Karpas-422 (cell line): ENCODE measurements around the gene GJB5. TPM values are rescaled to one million over a fixed set of nuclear protein-coding genes. Genes with fewer than 3 reads are reported as not detected.

ENCODE experiments used
- DNase-seq: peaks from one replicate; pipeline ENCODE4 v3.0.0-alpha.2; 2015
- H2AFZ ChIP-seq: fragments of 200-600 bp; sonication (generic); 2 replicates; pipeline ENCODE4 v1.6.1; 2014; ENCODE audit warnings: antibody characterized with exemption, low read length, mixed read lengths
- H3K27ac ChIP-seq: fragments of 200-600 bp; sonication (generic); 2 replicates; pipeline ENCODE4 v1.5.1; 2014; ENCODE audit warnings: mild to moderate bottlenecking, low read length, moderate library complexity
- H3K27me3 ChIP-seq: fragments of 200-600 bp; sonication (generic); 2 replicates; pipeline ENCODE4 v1.6.1; 2014; ENCODE audit warnings: low read length, mixed read lengths
- H3K36me3 ChIP-seq: fragments of 200-600 bp; sonication (generic); 2 replicates; pipeline ENCODE4 v1.6.1; 2014; ENCODE audit warnings: low read length, mixed read lengths; ENCODE audit not compliant: insufficient read depth
- H3K4me1 ChIP-seq: fragments of 200-600 bp; sonication (generic); 2 replicates; pipeline ENCODE4 v1.6.1; 2014; ENCODE audit warnings: mild to moderate bottlenecking, low read length, mixed read lengths
- H3K4me2 ChIP-seq: fragments of 200-600 bp; sonication (generic); 2 replicates; pipeline ENCODE4 v1.6.1; 2014; ENCODE audit warnings: low read length, low read depth, mild to moderate bottlenecking; ENCODE audit not compliant: poor library complexity, severe bottlenecking
- H3K4me3 ChIP-seq: fragments of 200-600 bp; sonication (generic); 2 replicates; pipeline ENCODE4 v1.5.1; 2014; ENCODE audit warnings: mild to moderate bottlenecking, antibody characterized with exemption, low read length, mixed read lengths
- H3K79me2 ChIP-seq: fragments of 200-600 bp; sonication (generic); 2 replicates; pipeline ENCODE4 v1.6.1; 2014; ENCODE audit warnings: mild to moderate bottlenecking, low read length, mixed read lengths
- H3K9ac ChIP-seq: fragments of 200-600 bp; sonication (generic); 2 replicates; pipeline ENCODE4 v1.6.0; 2014; ENCODE audit warnings: low read length
- H3K9me2 ChIP-seq: fragments of 200-600 bp; sonication (generic), shearing (Covaris generic); replicated peaks from 2 replicates; pipeline ENCODE4 v1.6.0; 2014; ENCODE audit warnings: mild to moderate bottlenecking, low read length, moderate library complexity; ENCODE audit not compliant: insufficient read depth
- H3K9me3 ChIP-seq: fragments of 300-700, 200-600 bp; sonication (generic); 2 replicates; pipeline ENCODE4 v1.6.1; 2014; ENCODE audit warnings: low read length, mixed read lengths
- H4K20me1 ChIP-seq: fragments of 200-600 bp; sonication (generic); 2 replicates; pipeline ENCODE4 v1.6.1; 2014; ENCODE audit warnings: mild to moderate bottlenecking, antibody characterized with exemption, low read length, low read depth; ENCODE audit not compliant: insufficient read depth
- total RNA-seq: library from RNA; depleted of rRNA; stranded (reverse); fragments of >200 nt; shearing (Covaris generic); gene quantifications from 2 replicates; pipeline ENCODE4 v1.2.3, GENCODE V29; 2014; ENCODE audit warnings: low replicate concordance

The GJB5 gene
- total RNA-seq, 1 experiment from 2014 or later = not detected

DNA sequence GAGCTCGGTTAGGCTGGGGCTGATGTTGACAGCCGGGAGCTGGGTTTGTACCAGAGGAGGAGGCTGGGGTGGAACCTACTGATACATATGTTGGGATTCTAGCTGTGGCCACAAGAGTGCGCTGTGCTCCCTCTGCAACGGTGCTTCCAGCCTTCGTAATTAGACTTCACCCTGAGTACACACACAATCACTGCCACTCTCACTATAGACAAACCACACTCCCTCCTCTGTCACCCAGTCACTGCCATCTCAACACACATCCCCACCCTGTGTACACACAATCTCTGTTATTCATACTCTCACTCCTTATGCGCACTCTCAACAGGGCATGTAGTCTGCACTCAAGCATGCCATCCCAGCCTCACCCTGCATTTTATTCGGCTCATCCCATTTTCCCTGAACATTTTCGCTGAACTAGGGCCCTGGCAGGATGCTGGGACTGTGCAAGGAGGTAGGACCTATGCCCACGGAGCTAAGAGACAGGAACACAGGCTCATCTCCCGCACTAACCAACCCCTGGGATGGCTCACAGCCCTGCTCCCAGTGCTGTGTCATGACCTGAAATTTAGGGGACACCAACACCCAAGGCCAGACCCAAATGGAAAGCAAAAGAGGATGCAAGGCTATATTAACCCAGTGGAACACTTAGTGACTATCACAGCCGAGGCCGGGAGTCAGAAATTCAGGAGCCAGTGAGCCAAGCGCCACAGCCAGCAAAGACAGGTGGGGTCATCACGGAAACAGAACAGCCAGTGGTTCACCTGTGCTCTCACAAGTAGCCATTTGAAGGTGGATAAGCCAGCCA, 31.9 kb downstream of the GJB5 start:
- DNase-seq = peak; percentile 91
- Histone ChIP-seq H3K4me3 (no peak overlapping the region), H3K4me1 (peaks cover 2% of the 10 kb centered on the region), H3K4me2 (no peak overlapping the region), H3K27ac (no peak overlapping the region), H4K20me1 (no peaks in the 10 kb centered on the region), H3K36me3 (no peaks in the 10 kb centered on the region), H3K9me3 (no peaks in the 10 kb centered on the region), H2AFZ (no peak overlapping the region), H3K9me2 (no peaks in the 10 kb centered on the region), H3K27me3 (no peaks in the 10 kb centered on the region), H3K79me2 (no peaks in the 10 kb centered on the region), H3K9ac (no peak overlapping the region)

DNA sequence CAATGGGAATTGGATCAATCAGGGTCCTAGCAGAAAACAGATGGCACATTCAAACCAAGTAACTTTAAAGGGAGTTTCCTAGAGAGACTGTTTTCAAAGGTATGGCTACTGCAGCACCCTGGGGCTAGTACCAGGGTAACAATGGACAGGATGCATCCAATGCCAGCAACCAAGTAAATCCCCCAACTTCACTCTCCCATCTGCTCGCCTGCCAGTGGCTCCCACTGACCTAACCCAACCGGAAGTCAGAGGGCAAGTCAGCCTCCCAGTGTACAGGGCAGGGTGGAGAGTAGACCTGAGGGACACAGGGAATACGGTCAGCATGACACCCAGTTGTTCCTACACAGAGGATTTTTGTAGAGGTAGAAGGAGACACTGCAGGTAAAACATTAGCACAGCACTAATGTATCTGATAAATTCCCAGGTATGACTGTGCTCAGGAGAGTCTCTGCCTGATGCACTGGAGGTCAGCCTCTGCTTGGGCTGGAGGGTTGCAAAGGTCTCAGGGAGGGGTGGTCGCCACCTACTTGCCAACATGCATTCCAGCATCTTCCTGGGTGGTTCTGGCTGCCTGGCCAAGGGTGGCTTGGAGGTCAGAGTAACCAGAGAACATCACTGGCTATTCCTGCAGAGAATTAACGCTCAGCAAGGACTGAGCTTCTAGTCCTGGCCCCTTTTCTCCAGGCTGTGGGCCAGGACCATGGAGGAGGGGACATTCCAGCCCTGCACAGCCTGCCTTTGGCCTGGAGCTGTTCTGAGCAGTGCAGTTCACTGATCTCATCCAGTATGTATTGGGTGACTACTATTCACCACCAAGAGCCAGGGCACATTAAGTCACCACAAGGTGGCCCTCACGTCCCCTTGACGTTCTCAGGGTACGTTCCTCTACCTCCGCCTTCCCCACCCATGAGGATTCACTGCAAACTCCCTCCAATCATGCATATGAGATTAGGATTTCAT, 32.9 kb downstream of the GJB5 start:
- Histone ChIP-seq H3K27me3 (no peaks in the 10 kb centered on the region), H3K9ac (no peak overlapping the region)
- peak; percentile 80 for DNase-seq

DNA sequence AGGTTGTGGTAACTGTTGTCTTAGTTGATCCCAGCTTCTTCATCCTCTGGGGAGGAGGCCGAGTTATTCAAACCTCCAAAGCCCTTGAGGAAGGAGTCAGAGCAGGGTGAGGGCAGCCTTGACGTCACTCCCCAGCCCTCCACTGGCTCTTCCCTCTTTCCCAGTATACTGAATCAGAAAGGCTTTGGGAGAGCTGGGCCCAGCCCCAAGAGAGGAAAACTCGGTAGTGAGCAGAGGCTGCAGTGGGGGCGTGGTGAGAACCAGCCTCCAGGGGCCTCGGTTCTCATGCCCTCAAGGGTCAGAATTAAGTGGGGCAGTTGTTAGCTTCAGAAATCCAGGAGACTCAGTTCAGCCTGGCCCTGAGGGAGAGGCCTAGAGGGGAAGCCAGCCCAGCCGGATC, 36.1 kb downstream of the GJB5 start:
- Histone ChIP-seq H3K9me2 (no peaks in the 10 kb centered on the region), H3K27ac (no peak overlapping the region), H3K36me3 (no peaks in the 10 kb centered on the region), H4K20me1 (0 out of 2 replicates have a peak, but pooled peaks cover 5% of the 10 kb centered on the region), H3K9ac (no peak overlapping the region), H3K4me1 (peaks cover 11% of the 10 kb centered on the region), H3K4me3 (no peak overlapping the region), H3K27me3 (no peaks in the 10 kb centered on the region), H3K79me2 (no peaks in the 10 kb centered on the region), H3K4me2 (no peak overlapping the region), H2AFZ (no peak overlapping the region), H3K9me3 (no peaks in the 10 kb centered on the region)
- no peak for DNase-seq

More for the DNA sequence above, 32.9 kb downstream of the GJB5 start:
- no peaks in the 10 kb centered on the region for H3K79me2 ChIP-seq
- no peaks in the 10 kb centered on the region for H3K36me3 ChIP-seq
- no peak overlapping the region for H3K4me3 ChIP-seq
- H3K4me2 ChIP-seq = no peak overlapping the region
- no peak overlapping the region for H3K27ac ChIP-seq
- H2AFZ ChIP-seq = no peak overlapping the region
- peaks cover 10% of the 10 kb centered on the region for H3K4me1 ChIP-seq
- no peaks in the 10 kb centered on the region for H4K20me1 ChIP-seq
- no peaks in the 10 kb centered on the region for H3K9me2 ChIP-seq
- H3K9me3 ChIP-seq = no peaks in the 10 kb centered on the region

DNA sequence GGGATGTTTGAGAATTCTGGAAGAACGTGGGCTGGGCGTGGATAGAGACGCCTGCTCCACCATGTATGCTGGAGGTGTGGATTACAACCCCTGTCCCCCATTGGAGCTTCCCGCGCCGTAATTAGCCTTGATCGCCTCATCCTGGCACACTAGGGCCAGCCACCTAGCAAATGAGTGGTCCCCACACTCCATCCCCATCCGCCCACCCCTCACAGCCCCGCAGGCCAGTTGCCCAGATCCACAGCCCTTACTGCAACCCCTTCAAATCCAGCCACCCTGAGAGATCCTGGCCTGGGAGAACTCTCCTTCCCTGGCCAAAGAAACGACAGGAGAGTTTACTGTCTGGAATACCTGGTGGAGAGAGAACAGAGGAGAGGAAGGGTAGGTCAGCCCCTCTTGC, 37.6 kb downstream of the GJB5 start:
- no peaks in the 10 kb centered on the region for H3K36me3 ChIP-seq
- no peaks in the 10 kb centered on the region for H3K27me3 ChIP-seq
- 0 out of 2 replicates have a peak, but pooled peaks cover 5% of the 10 kb centered on the region for H4K20me1 ChIP-seq
- no peak overlapping the region for H3K27ac ChIP-seq
- H3K4me3 ChIP-seq = no peak overlapping the region
- H3K9me3 ChIP-seq = no peaks in the 10 kb centered on the region
- no peak overlapping the region for H3K9ac ChIP-seq
- no peaks in the 10 kb centered on the region for H3K79me2 ChIP-seq
- no peaks in the 10 kb centered on the region for H3K9me2 ChIP-seq
- no peak overlapping the region for H3K4me2 ChIP-seq
- no peak for DNase-seq
- no peak overlapping the region for H2AFZ ChIP-seq
- peaks cover 25% of the 10 kb centered on the region for H3K4me1 ChIP-seq

DNA sequence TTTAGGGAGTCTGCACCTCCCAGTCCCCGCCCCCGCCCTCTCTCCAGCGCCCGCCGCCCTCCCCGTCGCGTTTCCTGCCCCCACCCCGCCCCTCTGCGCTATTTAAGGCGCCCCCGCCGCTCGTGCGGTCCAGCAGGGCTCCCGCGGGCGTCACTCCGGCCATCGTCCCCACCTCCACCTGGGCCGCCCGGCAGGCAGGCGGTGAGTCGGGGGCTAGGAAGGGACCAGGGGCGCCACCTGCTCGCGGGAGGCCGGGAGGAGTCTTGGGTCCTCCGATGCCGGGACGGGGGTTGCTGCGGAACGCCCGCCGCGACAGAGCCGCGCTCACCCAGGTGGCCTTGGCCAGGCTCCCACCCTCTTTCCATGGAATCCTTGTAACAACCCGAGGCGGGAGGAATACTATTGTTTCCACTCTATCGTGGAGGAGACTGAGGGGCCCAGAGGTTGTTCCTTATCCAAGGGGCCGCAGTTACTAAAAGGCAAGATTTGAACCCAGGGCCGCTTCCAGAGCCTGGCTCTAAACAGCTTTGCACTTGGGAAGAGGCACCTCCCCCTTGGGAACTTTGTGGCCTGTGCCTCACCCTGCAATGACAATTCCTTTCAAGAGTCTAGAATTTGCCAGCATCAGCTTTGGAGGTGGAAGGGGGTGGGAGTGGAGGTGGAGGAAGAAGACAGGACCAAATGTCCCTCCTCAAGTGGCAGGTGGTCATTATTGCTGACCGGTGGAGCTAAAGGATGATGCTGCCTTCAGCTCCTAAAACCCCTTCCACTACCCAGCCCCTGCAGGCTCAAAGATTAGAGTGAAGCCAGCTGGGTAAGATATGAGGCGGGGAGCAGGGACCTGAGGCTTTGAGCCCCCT, 38.3 kb downstream of the GJB5 start, which contains the start of gene GJA4:
GJA4 (plus strand) TSS at position 132 of the 860 bp plus-strand sequence. CDS start 1,215 bp downstream, outside the sequence.
- peaks cover 27% of the 10 kb centered on the region for H3K4me1 ChIP-seq
- no peaks in the 10 kb centered on the region for H3K79me2 ChIP-seq
- H3K4me2 ChIP-seq = no peak within 1 kb of the TSS
- H3K36me3 ChIP-seq = no peaks in the 10 kb centered on the region
- DNase-seq = no peak
- H4K20me1 ChIP-seq = 0 out of 2 replicates have a peak, but pooled peaks cover 5% of the 10 kb centered on the region
- no peak within 1 kb of the TSS for H3K4me3 ChIP-seq
- no peak within 1 kb of the TSS for H2AFZ ChIP-seq
- H3K9ac ChIP-seq = no peak within 1 kb of the TSS
- H3K27ac ChIP-seq = no peak within 1 kb of the TSS
- no peaks in the 10 kb centered on the region for H3K27me3 ChIP-seq
- H3K9me2 ChIP-seq = no peaks in the 10 kb centered on the region
- no peaks in the 10 kb centered on the region for H3K9me3 ChIP-seq

DNA sequence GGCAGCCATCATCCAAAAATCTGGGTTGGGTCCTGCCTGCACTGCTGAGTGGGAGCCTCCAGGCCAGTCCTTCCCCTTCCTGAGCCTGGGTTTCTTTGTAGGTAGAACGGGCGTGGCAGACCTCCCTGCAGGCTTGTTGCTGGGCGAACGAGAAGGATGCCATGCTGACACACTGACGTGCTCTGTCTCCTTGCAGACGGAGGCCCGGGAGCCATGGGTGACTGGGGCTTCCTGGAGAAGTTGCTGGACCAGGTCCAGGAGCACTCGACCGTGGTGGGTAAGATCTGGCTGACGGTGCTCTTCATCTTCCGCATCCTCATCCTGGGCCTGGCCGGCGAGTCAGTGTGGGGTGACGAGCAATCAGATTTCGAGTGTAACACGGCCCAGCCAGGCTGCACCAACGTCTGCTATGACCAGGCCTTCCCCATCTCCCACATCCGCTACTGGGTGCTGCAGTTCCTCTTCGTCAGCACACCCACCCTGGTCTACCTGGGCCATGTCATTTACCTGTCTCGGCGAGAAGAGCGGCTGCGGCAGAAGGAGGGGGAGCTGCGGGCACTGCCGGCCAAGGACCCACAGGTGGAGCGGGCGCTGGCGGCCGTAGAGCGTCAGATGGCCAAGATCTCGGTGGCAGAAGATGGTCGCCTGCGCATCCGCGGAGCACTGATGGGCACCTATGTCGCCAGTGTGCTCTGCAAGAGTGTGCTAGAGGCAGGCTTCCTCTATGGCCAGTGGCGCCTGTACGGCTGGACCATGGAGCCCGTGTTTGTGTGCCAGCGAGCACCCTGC, 39.3 kb downstream of the GJB5 start:
- no peak overlapping the region for H2AFZ ChIP-seq
- H3K4me2 ChIP-seq = no peak overlapping the region
- DNase-seq = peak; percentile 39
- no peaks in the 10 kb centered on the region for H3K79me2 ChIP-seq
- H4K20me1 ChIP-seq = 0 out of 2 replicates have a peak, but pooled peaks cover 5% of the 10 kb centered on the region
- H3K4me3 ChIP-seq = no peak overlapping the region
- H3K9me3 ChIP-seq = no peaks in the 10 kb centered on the region
- H3K4me1 ChIP-seq = peaks cover 27% of the 10 kb centered on the region
- no peak overlapping the region for H3K27ac ChIP-seq
- H3K9ac ChIP-seq = no peak overlapping the region
- no peaks in the 10 kb centered on the region for H3K27me3 ChIP-seq
- H3K36me3 ChIP-seq = no peaks in the 10 kb centered on the region
- no peaks in the 10 kb centered on the region for H3K9me2 ChIP-seq

DNA sequence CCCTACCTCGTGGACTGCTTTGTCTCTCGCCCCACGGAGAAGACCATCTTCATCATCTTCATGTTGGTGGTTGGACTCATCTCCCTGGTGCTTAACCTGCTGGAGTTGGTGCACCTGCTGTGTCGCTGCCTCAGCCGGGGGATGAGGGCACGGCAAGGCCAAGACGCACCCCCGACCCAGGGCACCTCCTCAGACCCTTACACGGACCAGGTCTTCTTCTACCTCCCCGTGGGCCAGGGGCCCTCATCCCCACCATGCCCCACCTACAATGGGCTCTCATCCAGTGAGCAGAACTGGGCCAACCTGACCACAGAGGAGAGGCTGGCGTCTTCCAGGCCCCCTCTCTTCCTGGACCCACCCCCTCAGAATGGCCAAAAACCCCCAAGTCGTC, 39.9 kb downstream of the GJB5 start:
- Histone ChIP-seq H4K20me1 (0 out of 2 replicates have a peak, but pooled peaks cover 5% of the 10 kb centered on the region), H3K9me2 (no peaks in the 10 kb centered on the region), H3K79me2 (no peaks in the 10 kb centered on the region), H3K27ac (no peak overlapping the region), H3K36me3 (no peaks in the 10 kb centered on the region), H3K4me3 (no peak overlapping the region), H3K9me3 (no peaks in the 10 kb centered on the region), H3K27me3 (no peaks in the 10 kb centered on the region), H3K9ac (no peak overlapping the region), H3K4me1 (peaks cover 27% of the 10 kb centered on the region), H2AFZ (no peak overlapping the region), H3K4me2 (no peak overlapping the region)
- no peak for DNase-seq
